SK-N-MC (cell line): ENCODE measurements around the gene PLCXD1.
"Not testable (repeated sequence)": the region's sequence is repeated elsewhere in the genome, so short reads cannot be mapped to it uniquely, and the experiment has no call there.

Experiments used
- DNase-seq: peaks from one replicate; pipeline ENCODE4 v3.0.0-alpha.2; 2011; ENCODE audit warnings: low read depth, low spot score
- H3K27ac ChIP-seq: fragments of 200-600 bp; sonication (generic); 2 replicates; pipeline ENCODE4 v1.5.1; 2016; ENCODE audit warnings: mixed run types
- H3K36me3 ChIP-seq: fragments of 200-600 bp; sonication (generic); 2 replicates; pipeline ENCODE4 v1.6.1; 2017; ENCODE audit warnings: antibody characterized with exemption, low read length, mixed read lengths; ENCODE audit not compliant: insufficient read depth
- H3K4me3 ChIP-seq: fragments of 200-600 bp; sonication (generic); 2 replicates; pipeline ENCODE4 v1.5.1; 2016
- H3K9ac ChIP-seq: fragments of 200-600 bp; sonication (generic); 2 replicates; pipeline ENCODE4 v1.8.0; 2017; ENCODE audit warnings: mixed run types, mixed read lengths; ENCODE audit not compliant: insufficient read length
- H3K9me3 ChIP-seq: fragments of 200-600 bp; sonication (generic); 2 replicates; pipeline ENCODE4 v1.6.1; 2017; ENCODE audit warnings: low read depth, mild to moderate bottlenecking, antibody characterized with exemption, low read length, moderate library complexity, mixed read lengths
- EZH2 ChIP-seq: fragments of 200-600 bp; sonication (generic); IDR thresholded peaks from one replicate; pipeline ENCODE4 v1.6.1; 2017; ENCODE audit warnings: antibody characterized with exemption
- FOXP2 ChIP-seq: optimal IDR thresholded peaks from 2 replicates; pipeline ENCODE3; 2011; ENCODE audit warnings: mild to moderate bottlenecking, moderate library complexity; ENCODE audit not compliant: insufficient read depth; ENCODE audit errors: extremely low read length, control extremely low read depth
- POLR2AphosphoS5 ChIP-seq: IDR thresholded peaks from 2 replicates; pipeline ENCODE4 v1.6.1; 2012; ENCODE audit warnings: mild to moderate bottlenecking, low read depth, low read length, borderline replicate concordance

The PLCXD1 gene

DNA sequence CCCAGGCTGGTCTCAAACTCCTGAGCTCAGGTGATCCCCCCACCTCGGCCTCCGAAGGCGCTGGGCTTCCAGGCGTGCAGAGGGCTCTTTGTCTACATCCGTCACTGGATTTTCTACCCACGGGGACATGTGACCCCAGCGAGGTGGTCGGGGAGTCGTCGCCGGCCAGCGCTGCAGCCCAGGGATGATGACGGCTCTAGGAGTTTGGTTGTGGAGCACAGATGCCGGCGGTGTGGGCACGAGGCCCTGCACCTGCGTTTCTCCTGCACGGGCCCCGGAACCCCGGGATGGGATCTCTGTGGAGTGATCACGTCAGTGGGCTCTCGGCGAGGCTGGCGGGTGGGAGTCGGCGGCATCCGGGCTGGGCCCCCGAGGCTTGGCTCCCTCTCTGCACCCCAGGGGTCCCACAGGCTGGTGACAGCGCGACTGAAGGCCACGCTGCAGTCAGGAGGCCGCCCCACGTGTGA lies 46.5 kb downstream of the PLCXD1 start:
- Histone ChIP-seq H3K9ac (no peak overlapping the region), H3K4me3 (no peak overlapping the region), H3K36me3 (no peaks in the 10 kb centered on the region), H3K9me3 (no peaks in the 10 kb centered on the region), H3K27ac (no peak overlapping the region)
- DNase-seq: no peak
- TF ChIP-seq EZH2: no peak
- TF ChIP-seq FOXP2: no peak
- TF ChIP-seq POLR2AphosphoS5: no peak

- no peak for TF ChIP-seq FOXP2
- no peak for TF ChIP-seq EZH2
- TF ChIP-seq POLR2AphosphoS5: no peak
- Histone ChIP-seq H3K9ac (no peak overlapping the region), H3K36me3 (no peaks in the 10 kb centered on the region), H3K27ac (no peak overlapping the region), H3K9me3 (no peaks in the 10 kb centered on the region), H3K4me3 (no peak overlapping the region)
- DNase-seq: no peak
Measured at GRCh38 chrX:329291-329910, 48.2 kb downstream of the PLCXD1 start.

DNA sequence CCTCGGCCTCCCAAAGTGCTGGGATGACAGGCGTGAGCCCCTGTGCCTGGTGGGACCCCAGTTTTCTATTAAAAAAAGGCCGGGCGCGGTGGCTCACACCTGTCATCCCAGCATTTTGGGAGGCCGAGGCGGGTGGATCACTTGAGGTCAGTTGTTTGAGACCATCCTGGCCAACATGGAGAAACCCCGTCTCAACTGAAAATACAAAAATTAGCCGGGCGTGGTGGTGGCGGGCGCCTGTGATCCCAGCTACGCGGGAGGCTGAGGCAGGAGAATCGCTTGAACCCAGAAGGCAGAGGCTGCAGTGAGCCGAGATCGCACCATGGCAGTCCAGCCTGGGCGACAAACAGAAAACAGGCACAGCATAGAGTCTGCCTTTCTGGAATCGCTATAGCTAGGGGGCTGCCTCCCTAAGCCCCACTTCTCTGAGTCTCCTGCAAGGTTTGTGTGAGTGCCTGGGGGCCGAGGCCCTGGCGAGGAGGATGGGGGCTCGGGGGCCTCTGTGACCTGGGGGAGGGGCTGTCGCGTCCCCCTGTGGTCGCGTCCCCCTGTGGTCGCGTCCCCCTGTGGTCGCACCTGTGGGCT lies 49.1 kb downstream of the PLCXD1 start:
- not testable (repeated sequence) for H3K9me3 ChIP-seq, H3K4me3 ChIP-seq, DNase-seq, H3K27ac ChIP-seq, H3K36me3 ChIP-seq, H3K9ac ChIP-seq

DNA sequence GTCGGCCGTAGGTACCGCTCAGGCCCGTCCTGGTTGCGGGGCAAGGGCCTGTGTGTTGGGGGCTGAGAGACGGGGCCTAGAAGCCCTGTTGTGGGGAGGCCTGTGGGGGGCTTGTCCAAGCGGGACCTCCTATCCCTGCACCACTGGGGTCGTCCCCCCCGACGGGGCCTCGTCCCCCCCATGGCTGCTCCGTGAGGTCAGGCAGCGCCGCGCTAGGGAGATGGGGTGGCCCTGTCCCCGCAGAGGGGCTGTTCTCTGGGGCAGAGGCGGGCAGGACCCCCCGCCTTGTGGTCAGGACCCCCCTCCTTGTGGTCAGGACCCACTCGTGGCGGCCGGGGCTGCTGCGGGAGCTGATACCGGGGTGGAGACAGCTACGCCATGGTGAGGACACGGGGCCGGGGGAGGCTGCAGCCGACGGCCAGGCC lies 49.6 kb downstream of the PLCXD1 start:
- Histone ChIP-seq H3K9ac (no peak overlapping the region), H3K27ac (no peak overlapping the region), H3K9me3 (no peaks in the 10 kb centered on the region), H3K36me3 (no peaks in the 10 kb centered on the region), H3K4me3 (no peak overlapping the region)
- no peak for DNase-seq
- TF ChIP-seq EZH2 (no peak), FOXP2 (no peak), POLR2AphosphoS5 (no peak)

GRCh38 chrX:331151-331824 lies 50.1 kb downstream of the PLCXD1 start:
- Histone ChIP-seq H3K9ac (no peak overlapping the region), H3K4me3 (no peak overlapping the region), H3K9me3 (no peaks in the 10 kb centered on the region), H3K36me3 (no peaks in the 10 kb centered on the region), H3K27ac (no peak overlapping the region)
- DNase-seq: no peak
- TF ChIP-seq FOXP2 (no peak), POLR2AphosphoS5 (no peak), EZH2 (no peak)

DNA sequence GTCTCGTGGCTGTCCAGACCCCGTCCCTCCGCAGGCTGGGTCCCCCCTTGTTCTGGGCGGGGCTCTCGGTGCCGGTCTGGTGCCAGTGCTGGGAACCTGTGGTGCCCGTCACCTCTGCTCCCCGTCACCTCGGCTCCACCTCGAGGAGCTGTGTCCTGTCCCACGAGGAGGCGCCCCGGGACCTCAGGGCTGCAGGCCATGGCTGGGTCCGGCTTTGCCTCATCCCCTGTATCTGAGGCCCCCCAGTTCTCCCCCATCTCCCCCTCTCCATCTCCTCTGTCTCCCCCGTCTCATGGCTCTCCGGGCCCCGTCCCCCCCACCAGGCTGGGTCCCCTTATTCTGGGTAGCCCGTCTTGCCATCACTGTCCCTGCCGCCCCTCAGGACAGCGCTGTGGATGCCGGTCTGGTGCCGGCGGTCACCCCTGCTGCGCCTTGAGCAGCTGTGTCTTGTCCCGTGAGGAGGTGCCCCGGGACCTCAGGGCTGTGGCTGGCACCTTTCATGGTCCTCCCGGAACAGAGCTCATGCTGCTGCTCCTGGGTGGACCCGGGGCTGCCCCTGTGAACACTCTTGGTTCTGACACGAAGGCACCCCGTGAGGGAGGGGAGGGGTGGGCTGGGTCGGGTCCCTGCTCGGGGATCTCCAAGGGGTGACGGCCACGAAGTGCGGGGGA lies 50.8 kb downstream of the PLCXD1 start:
- no peak overlapping the region for H3K4me3 ChIP-seq
- no peak overlapping the region for H3K9ac ChIP-seq
- TF ChIP-seq EZH2 (no peak), POLR2AphosphoS5 (no peak), FOXP2 (no peak)
- no peak overlapping the region for H3K27ac ChIP-seq
- no peak for DNase-seq
- no peaks in the 10 kb centered on the region for H3K36me3 ChIP-seq
- no peaks in the 10 kb centered on the region for H3K9me3 ChIP-seq

- no peak overlapping the region for H3K4me3 ChIP-seq
- H3K9ac ChIP-seq: no peak overlapping the region
- no peak overlapping the region for H3K27ac ChIP-seq
- no peak for DNase-seq
- no peak for TF ChIP-seq EZH2
- TF ChIP-seq FOXP2: no peak
- TF ChIP-seq POLR2AphosphoS5: no peak
- no peaks in the 10 kb centered on the region for H3K36me3 ChIP-seq
- no peaks in the 10 kb centered on the region for H3K9me3 ChIP-seq
Measured at GRCh38 chrX:332496-332860, 51.3 kb downstream of the PLCXD1 start.

DNA sequence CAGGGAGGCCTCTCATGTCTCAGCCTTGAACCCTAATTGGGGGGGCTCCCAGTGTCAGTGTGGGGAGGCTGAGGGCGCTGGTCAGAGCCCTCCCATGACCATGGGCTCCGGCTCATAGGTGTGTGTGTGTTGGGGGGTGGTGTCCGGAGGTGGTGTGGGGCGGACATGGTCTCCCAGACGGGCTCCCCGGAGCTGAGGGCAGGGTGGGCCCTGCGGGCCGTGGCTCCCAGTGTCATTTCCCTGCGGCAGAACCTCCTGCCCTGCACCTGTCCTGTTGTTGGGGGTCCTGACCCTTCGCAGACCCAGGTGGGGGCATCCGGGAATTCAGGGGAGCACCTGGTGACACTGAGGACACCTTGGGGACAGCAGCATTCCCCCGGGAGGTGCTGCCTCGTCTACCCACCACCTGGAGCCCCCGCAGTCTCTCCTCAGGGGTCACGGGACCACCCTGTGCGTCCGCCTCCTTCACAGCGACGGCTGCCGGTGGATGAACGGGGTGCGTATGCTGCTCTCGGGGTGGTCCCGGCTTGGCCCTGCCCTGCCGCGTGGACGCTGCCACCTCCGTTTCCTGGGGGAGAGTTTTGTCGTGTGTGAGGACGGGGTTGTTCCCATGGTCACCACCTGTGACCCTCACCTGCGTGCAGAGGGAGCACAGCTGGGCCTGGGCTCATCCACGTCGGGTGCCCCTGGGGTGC lies 51.9 kb downstream of the PLCXD1 start:
- no peaks in the 10 kb centered on the region for H3K9me3 ChIP-seq
- H3K4me3 ChIP-seq: no peak overlapping the region
- TF ChIP-seq EZH2: no peak
- no peak for TF ChIP-seq POLR2AphosphoS5
- no peak for TF ChIP-seq FOXP2
- no peak for DNase-seq
- no peak overlapping the region for H3K27ac ChIP-seq
- H3K36me3 ChIP-seq: no peaks in the 10 kb centered on the region
- H3K9ac ChIP-seq: no peak overlapping the region
